Astrocyte (in vitro differentiated cells and primary cell): ENCODE results near the gene DRD1.

Experiments
- CTCF ChIP-seq: IDR thresholded peaks from 2 replicates; pipeline ENCODE4 v1.5.1; 2011; ENCODE audit warnings: low read depth, mild to moderate bottlenecking, inconsistent platforms, low read length, moderate library complexity; ENCODE audit not compliant: insufficient read depth
- EZH2 ChIP-seq: IDR thresholded peaks from 2 replicates; pipeline ENCODE4 v1.6.1; 2012; ENCODE audit warnings: mild to moderate bottlenecking, low read length, inconsistent platforms; ENCODE audit not compliant: insufficient read depth

- TF ChIP-seq CTCF: no peak
- no peak for TF ChIP-seq EZH2
These were observed 24.2 kb upstream of the DRD1 start for GRCh38 chr5:175467983-175468690.
